Osteoblast (primary cell): ENCODE measurements around the gene ORC3. TPM values are rescaled to one million over a fixed set of nuclear protein-coding genes. Genes with fewer than 3 reads are reported as not detected.
A peak's percentile ranks its signal among the peaks of the same experiment; 100 is the strongest.

Experiments
- DNase-seq: peaks from one replicate; pipeline ENCODE4 v3.0.0; 2011; ENCODE audit warnings: low spot score, mixed read lengths; ENCODE audit not compliant: insufficient read length; ENCODE audit errors: missing footprints
- H2AFZ ChIP-seq: 2 replicates; pipeline ENCODE4 v1.6.0; 2011; ENCODE audit warnings: mild to moderate bottlenecking, low read length
- H3K27ac ChIP-seq: 2 replicates; pipeline ENCODE4 v1.5.1; 2011; ENCODE audit warnings: mild to moderate bottlenecking, low read depth, low read length, moderate library complexity
- H3K27me3 ChIP-seq: 2 replicates; pipeline ENCODE4 v1.6.0; 2012; ENCODE audit warnings: mild to moderate bottlenecking, control low read depth, inconsistent platforms, low read length, moderate library complexity; ENCODE audit not compliant: insufficient read depth
- H3K36me3 ChIP-seq: 2 replicates; pipeline ENCODE4 v1.5.1; 2011; ENCODE audit warnings: mild to moderate bottlenecking, low read length, control low read depth, moderate library complexity; ENCODE audit not compliant: insufficient read depth
- H3K4me1 ChIP-seq: 2 replicates; pipeline ENCODE4 v1.5.1; 2011; ENCODE audit warnings: mild to moderate bottlenecking, low read length, control low read depth, moderate library complexity; ENCODE audit not compliant: insufficient read depth
- H3K4me2 ChIP-seq: 2 replicates; pipeline ENCODE4 v1.6.0; 2011; ENCODE audit warnings: mild to moderate bottlenecking, low read length; ENCODE audit not compliant: insufficient read depth
- H3K4me3 ChIP-seq: fragments of 200-600 bp; sonication (generic); 3 replicates; pipeline ENCODE4 v1.5.1; 2012; ENCODE audit warnings: mild to moderate bottlenecking, low read length, inconsistent platforms; ENCODE audit not compliant: insufficient read depth
- H3K79me2 ChIP-seq: 2 replicates; pipeline ENCODE4 v1.6.0; 2012; ENCODE audit warnings: mild to moderate bottlenecking, low read length, control low read depth, inconsistent platforms; ENCODE audit not compliant: insufficient read depth
- H3K9me3 ChIP-seq: 2 replicates; pipeline ENCODE4 v1.5.1; 2011; ENCODE audit warnings: low read depth, low read length, control low read depth
- H4K20me1 ChIP-seq: 2 replicates; pipeline ENCODE4 v1.6.0; 2012; ENCODE audit warnings: mild to moderate bottlenecking, low read length, control low read depth; ENCODE audit not compliant: insufficient read depth
- total RNA-seq: library from RNA; depleted of rRNA; stranded (reverse); fragments of >200 nt; gene quantifications from 2 replicates; pipeline ENCODE4 v1.2.3, GENCODE V29; 2012
- TF ChIP-seq, protein P1 (sequence below): IDR thresholded peaks from 2 replicates; pipeline ENCODE4 v1.5.1; 2011; ENCODE audit warnings: mild to moderate bottlenecking, low read depth, low read length, moderate library complexity; ENCODE audit errors: extremely low read depth

ORC3 gene
- total RNA-seq, 1 donor = 26.1 TPM

DNA sequence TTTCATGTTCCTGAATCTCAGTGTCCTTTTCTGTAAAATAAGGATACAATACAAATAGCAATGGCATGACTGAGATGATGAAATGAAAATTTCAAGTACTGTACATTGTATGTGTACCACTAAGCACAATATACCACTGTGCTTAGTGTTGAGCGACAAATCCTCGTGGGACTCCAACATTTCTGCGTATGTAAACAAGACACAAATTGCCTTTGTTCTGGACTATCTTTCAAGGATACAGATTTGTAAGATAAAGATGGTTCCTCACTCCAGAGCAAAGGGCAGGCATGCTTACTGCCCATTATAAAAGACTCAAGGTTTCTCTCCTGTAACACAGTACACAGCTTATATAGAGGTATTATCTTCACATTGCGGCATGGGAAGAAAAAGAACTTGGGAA is 6.1 kb upstream of the ORC3 start:
- DNase-seq = no peak
- no peak overlapping the region for H3K4me3 ChIP-seq

DNA sequence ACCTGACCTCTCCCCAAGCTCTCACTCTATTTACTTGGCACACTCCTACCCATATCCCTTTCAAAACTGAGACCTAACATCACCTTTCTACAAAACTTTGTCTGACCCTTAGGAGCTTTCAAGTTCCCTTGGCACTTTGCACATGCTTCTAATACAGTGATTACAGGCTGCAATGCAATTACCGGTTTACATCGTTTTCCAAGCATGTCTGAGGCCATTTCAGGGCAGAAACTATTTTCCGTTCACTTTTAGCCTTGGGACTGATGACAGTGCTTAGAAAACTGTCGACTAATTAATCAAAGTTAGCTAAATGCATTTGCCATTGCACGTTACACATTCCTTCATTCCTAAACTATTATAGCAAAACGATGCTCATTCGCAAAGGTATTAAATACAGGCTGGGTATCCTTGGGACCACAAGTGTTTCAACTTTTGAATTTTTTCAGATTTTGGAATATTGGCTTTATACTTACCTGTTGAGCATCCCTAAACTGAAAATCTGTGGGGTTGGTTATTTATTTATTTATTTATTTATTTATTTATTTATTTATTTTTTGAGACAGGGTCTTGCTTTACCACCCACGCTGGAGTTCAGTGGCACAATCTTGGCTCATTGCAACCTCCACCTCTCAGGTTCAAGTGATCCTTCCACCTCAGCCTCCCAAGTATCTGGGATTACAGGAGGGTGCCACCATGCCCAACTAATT is 3.4 kb upstream of the ORC3 start:
- Histone ChIP-seq H3K27me3 (no peaks in the 10 kb centered on the region), H3K79me2 (peaks cover 97% of the 10 kb centered on the region), H3K27ac (no peak overlapping the region), H3K4me1 (peaks cover 19% of the 10 kb centered on the region), H3K9me3 (no peaks in the 10 kb centered on the region), H3K4me3 (no peak overlapping the region), H2AFZ (no peak overlapping the region), H3K36me3 (peaks cover 15% of the 10 kb centered on the region), H4K20me1 (peaks cover 50% of the 10 kb centered on the region), H3K4me2 (no peak overlapping the region)
- DNase-seq = no peak
- TF ChIP-seq, protein P1, sequence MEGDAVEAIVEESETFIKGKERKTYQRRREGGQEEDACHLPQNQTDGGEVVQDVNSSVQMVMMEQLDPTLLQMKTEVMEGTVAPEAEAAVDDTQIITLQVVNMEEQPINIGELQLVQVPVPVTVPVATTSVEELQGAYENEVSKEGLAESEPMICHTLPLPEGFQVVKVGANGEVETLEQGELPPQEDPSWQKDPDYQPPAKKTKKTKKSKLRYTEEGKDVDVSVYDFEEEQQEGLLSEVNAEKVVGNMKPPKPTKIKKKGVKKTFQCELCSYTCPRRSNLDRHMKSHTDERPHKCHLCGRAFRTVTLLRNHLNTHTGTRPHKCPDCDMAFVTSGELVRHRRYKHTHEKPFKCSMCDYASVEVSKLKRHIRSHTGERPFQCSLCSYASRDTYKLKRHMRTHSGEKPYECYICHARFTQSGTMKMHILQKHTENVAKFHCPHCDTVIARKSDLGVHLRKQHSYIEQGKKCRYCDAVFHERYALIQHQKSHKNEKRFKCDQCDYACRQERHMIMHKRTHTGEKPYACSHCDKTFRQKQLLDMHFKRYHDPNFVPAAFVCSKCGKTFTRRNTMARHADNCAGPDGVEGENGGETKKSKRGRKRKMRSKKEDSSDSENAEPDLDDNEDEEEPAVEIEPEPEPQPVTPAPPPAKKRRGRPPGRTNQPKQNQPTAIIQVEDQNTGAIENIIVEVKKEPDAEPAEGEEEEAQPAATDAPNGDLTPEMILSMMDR = no peak

More for the DNA sequence above, 6.1 kb upstream of the ORC3 start:
- H3K79me2 ChIP-seq = peaks cover 96% of the 10 kb centered on the region
- H3K4me1 ChIP-seq = peaks cover 9% of the 10 kb centered on the region
- TF ChIP-seq, protein P1 = no peak
- H3K27me3 ChIP-seq = no peaks in the 10 kb centered on the region
- no peak overlapping the region for H3K27ac ChIP-seq
- H4K20me1 ChIP-seq = peaks cover 51% of the 10 kb centered on the region
- no peak overlapping the region for H2AFZ ChIP-seq
- H3K9me3 ChIP-seq = no peaks in the 10 kb centered on the region
- peaks cover 28% of the 10 kb centered on the region for H3K36me3 ChIP-seq
- H3K4me2 ChIP-seq = no peak overlapping the region

DNA sequence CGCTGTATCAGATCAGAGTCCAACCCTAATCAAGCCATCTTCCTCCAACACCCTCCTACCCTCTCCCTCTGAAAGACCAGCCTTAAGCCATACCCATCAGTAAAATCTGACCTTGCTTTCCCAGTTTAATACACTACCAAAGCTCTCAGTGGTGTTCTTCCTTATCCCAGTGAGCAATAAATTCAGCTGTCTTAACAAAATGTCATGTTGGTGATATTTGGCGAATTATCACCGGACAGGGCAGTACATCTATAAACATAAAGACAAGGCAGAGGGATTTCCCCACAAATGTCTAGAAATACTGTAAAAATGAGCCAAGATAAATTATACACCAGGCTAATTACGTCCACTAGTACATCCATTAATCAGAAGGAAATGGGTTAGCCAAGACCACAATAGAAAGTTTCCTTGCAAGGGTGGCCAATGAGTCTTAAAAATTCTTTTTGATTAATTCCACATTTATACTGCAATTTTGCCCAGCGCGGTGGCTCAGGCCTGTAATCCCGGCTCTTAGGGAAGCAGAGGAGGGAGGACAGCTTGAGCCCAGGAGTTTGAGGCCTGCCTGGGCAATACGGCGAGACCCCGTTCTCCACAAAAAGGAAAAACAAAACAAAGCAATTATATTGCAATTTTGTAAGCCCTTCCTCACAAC is 1.1 kb upstream of the ORC3 start:
- Histone ChIP-seq H3K79me2 (peaks cover 87% of the 10 kb centered on the region), H2AFZ (peak overlapping the region; percentile 96)
- DNase-seq = peak; percentile 27

More for the DNA sequence above, 1.1 kb upstream of the ORC3 start:
- Histone ChIP-seq H3K36me3 (no peaks in the 10 kb centered on the region), H4K20me1 (peaks cover 39% of the 10 kb centered on the region), H3K27ac (peak overlapping the region; percentile 95), H3K4me3 (peak overlapping the region; percentile 79), H3K4me2 (peak overlapping the region; percentile 85), H3K9me3 (no peaks in the 10 kb centered on the region), H3K4me1 (peaks cover 19% of the 10 kb centered on the region), H3K27me3 (no peaks in the 10 kb centered on the region)
- TF ChIP-seq, protein P1 = no peak
